Measurements from ENCODE around the gene ITGAV. TPM values are rescaled to one million over a fixed set of nuclear protein-coding genes. Genes with fewer than 3 reads are reported as not detected.

ITGAV gene
- total RNA-seq, 1 donor from 2014 or later = 69.1 TPM

- Mint-ChIP-seq H3K36me3 (ENCODE audit: insufficient read depth) (no peaks in the 10 kb centered on the region), H3K27ac (no peak overlapping the region), H3K4me3 (ENCODE audit: low read depth) (no peak overlapping the region), H3K4me1 (ENCODE audit: low read depth) (peaks cover 9% of the 10 kb centered on the region), H3K27me3 (no peaks in the 10 kb centered on the region), H3K9me3 (ENCODE audit: low read depth) (no peaks in the 10 kb centered on the region)
- no peak for DNase-seq (ENCODE audit: low spot score, unreplicated experiment)
- no peak for TF ChIP-seq CTCF (IDR thresholded peaks at IDR 0.05; ENCODE audit: unreplicated experiment)
These were observed 128.3 kb downstream of the ITGAV start for GRCh38 chr2:186718122-186718521.

- Mint-ChIP-seq H3K27ac (no peak overlapping the region), H3K4me3 (ENCODE audit: low read depth) (no peak overlapping the region), H3K4me1 (ENCODE audit: low read depth) (peaks cover 8% of the 10 kb centered on the region), H3K36me3 (ENCODE audit: insufficient read depth) (no peaks in the 10 kb centered on the region), H3K27me3 (no peaks in the 10 kb centered on the region), H3K9me3 (ENCODE audit: low read depth) (no peaks in the 10 kb centered on the region)
- no peak for DNase-seq (ENCODE audit: low spot score, unreplicated experiment)
- TF ChIP-seq CTCF (IDR thresholded peaks at IDR 0.05; ENCODE audit: unreplicated experiment) = no peak
These were observed 129.0 kb downstream of the ITGAV start for GRCh38 chr2:186718903-186719302.

- no peak for TF ChIP-seq CTCF (IDR thresholded peaks at IDR 0.05; ENCODE audit: unreplicated experiment)
- Mint-ChIP-seq H3K27me3 (no peaks in the 10 kb centered on the region), H3K27ac (no peak overlapping the region), H3K9me3 (ENCODE audit: low read depth) (no peaks in the 10 kb centered on the region), H3K4me3 (ENCODE audit: low read depth) (no peak overlapping the region), H3K36me3 (ENCODE audit: insufficient read depth) (no peaks in the 10 kb centered on the region), H3K4me1 (ENCODE audit: low read depth) (no peaks in the 10 kb centered on the region)
- DNase-seq (ENCODE audit: low spot score, unreplicated experiment) = no peak
These were observed 132.1 kb downstream of the ITGAV start for GRCh38 chr2:186721956-186722355.

GRCh38 chr2:186724736-186725135 lies 134.9 kb downstream of the ITGAV start:
- Mint-ChIP-seq H3K4me1 (ENCODE audit: low read depth) (no peaks in the 10 kb centered on the region), H3K36me3 (ENCODE audit: insufficient read depth) (no peaks in the 10 kb centered on the region), H3K27me3 (no peaks in the 10 kb centered on the region), H3K27ac (no peak overlapping the region), H3K9me3 (ENCODE audit: low read depth) (no peaks in the 10 kb centered on the region), H3K4me3 (ENCODE audit: low read depth) (no peak overlapping the region)
- no peak for DNase-seq (ENCODE audit: low spot score, unreplicated experiment)
- TF ChIP-seq CTCF (IDR thresholded peaks at IDR 0.05; ENCODE audit: unreplicated experiment) = no peak

- no peaks in the 10 kb centered on the region for H3K36me3 Mint-ChIP-seq (ENCODE audit: insufficient read depth)
- H3K4me3 Mint-ChIP-seq (ENCODE audit: low read depth) = no peak overlapping the region
- no peak for DNase-seq (ENCODE audit: low spot score, unreplicated experiment)
- TF ChIP-seq CTCF (IDR thresholded peaks at IDR 0.05; ENCODE audit: unreplicated experiment) = no peak
- H3K9me3 Mint-ChIP-seq (ENCODE audit: low read depth) = peaks cover under 1% of the 10 kb centered on the region
- no peak overlapping the region for H3K27ac Mint-ChIP-seq
- no peaks in the 10 kb centered on the region for H3K27me3 Mint-ChIP-seq
- H3K4me1 Mint-ChIP-seq (ENCODE audit: low read depth) = no peaks in the 10 kb centered on the region
These were observed 135.9 kb downstream of the ITGAV start for GRCh38 chr2:186725783-186726182.

Measured in progenitor cell of endocrine pancreas (in vitro differentiated cells).